Activated naive CD4-positive, alpha-beta T cell (primary cell): ENCODE measurements around the gene SMAP1.

Source experiments
- DNase-seq, 4 experiments: peaks; one replicate each; lab custom pipeline; 2025; lab: John Stamatoyannopoulos, UW

Gene SMAP1

DNA sequence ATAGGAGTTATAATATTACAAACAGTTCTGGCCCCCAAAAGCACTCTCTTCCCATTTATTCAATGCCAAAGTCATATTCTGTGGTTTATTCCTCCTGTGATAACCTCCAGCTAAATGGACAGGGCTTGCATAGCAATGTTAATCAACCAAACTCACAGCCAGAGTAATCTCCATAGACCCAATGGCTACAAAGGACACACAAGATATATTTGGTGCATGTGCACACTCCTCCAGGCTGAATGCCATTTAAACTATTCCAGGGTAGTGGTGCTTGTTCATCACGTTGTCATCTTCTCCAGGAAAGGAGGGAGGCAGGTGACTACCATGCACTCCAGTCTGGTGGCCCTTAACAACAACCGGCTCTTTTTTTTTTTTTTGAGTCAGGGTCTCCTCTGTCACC lies 232.4 kb downstream of the SMAP1 start:
- no peak for DNase-seq

DNA sequence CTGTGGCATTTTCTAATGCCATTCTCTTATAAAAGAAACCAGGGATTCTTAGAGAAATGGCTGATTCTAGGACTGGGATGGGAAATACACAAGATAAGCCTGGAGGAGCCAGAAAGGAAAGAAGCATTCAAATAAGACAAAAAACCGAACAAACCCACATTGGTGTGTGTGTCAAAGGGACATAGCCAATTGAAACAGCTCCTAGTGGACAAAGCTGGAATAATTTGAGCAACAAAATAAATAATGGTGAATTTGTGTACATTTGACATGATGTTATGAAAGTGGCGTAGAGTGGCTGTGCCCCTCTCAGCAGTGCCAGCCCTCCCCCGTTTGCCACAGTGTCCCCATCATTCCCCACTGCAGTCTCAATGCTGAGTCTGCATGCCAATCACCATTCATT lies 233.6 kb downstream of the SMAP1 start:
- no peak for DNase-seq

DNA sequence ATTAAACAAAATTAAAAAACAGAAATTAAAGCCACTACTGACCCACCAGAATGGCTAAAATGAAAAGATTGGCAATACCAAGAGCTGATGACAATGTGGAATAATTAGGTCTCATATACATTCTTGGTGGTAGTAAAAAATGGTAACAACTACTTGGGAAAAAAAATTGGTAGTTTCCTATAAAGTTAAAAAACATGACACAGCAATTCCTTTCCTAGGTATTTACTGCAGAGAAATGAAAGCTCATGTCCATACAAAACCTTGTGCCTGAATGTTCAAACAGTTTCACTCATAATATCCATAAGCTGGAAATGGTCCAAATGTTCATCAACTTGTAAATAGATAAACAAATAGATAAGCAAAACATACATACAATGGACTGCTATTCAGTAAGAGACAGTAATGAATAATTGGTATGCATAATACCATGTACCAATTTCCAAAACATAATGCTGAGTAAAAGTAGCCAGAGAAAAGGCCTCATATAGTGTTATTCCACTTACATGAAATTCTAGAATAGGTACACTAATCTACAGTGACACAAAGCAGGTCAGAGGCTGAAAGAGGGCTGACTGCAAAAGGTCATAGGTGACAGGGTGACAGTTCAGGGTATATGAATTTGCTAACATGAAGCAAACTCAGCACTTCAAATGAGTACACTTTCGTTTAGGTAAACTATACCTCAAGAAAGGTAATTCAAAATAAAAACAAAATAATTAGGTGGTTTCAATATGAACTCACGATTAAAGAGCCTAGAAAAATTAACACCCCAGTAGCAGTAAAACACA lies 236.2 kb downstream of the SMAP1 start:
- no peak for DNase-seq

DNA sequence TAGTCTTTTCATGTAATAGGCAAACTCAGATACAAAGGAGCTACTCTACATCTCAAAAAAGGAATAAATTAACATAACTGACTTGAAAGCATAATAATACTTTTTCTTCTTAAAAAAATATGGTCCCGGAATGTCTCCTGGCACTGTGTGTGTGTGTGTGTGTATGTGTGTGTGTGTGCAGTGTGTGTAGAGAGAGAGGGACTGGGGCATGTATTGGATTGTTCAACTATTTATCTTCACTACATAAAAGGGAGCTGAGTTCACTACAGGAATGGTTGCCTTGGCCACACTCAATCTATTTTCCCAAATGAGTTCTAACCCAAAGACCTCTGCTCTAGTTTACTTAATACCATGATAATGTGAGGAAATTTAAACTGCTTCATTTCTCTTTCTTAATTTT lies 238.1 kb downstream of the SMAP1 start:
- no peak for DNase-seq
